Naive thymus-derived CD4-positive, alpha-beta T cell (primary cell): ENCODE measurements around the gene SORCS2. TPM values are rescaled to one million over a fixed set of nuclear protein-coding genes. Genes with fewer than 3 reads are reported as not detected.

Source experiments
- ATAC-seq: fragments of 150-1000 bp; cut with Tn5 transposase; 2 replicates; pipeline ENCODE4 v1.10.0; 2021; ENCODE audit warnings: mild to moderate bottlenecking, moderate library complexity
- CTCF ChIA-PET: fragments of 350-600 bp; sonication (Branson Sonifier 250); formaldehyde crosslinking; loops from one replicate; lab custom pipeline; 2021; ENCODE audit warnings: antibody characterized with exemption; lab: Charles Lee
- POLR2A ChIA-PET: fragments of 350-600 bp; sonication (Branson Sonifier 250); formaldehyde crosslinking; loops from one replicate; lab custom pipeline; 2021; ENCODE audit warnings: antibody characterized with exemption, inconsistent platforms; lab: Charles Lee
- DNase-seq, 9 donors: peaks; one replicate each; pipeline versions ENCODE4 v3.0.0 to v3.0.0-alpha.2; 2020 to 2022; ENCODE audit warnings: mixed read lengths in 1 of 9
- H3K27ac ChIP-seq: one replicate; pipeline ENCODE4 v1.7.0; 2013; ENCODE audit warnings: mild to moderate bottlenecking, low read depth, low read length, moderate library complexity
- H3K27me3 ChIP-seq, 2 donors: one replicate each; pipeline ENCODE4 v1.7.0; 2013; ENCODE audit warnings: low read length in 2 of 2, mild to moderate bottlenecking in 2 of 2, moderate library complexity in 2 of 2; ENCODE audit not compliant: control insufficient read depth in 2 of 2, insufficient read depth in 2 of 2
- H3K36me3 ChIP-seq, 3 experiments: 1 replicate in 2 of 3; 2 replicates in 1 of 3; pipeline ENCODE4 v1.7.0; 2013; ENCODE audit warnings: low read length in 3 of 3, mild to moderate bottlenecking in 3 of 3, moderate library complexity in 1 of 3; ENCODE audit not compliant: insufficient read depth in 3 of 3, control insufficient read depth in 2 of 3
- H3K4me1 ChIP-seq, 2 donors: one replicate each; pipeline ENCODE4 v1.7.0; 2013; ENCODE audit warnings: low read length in 2 of 2, mild to moderate bottlenecking in 2 of 2, moderate library complexity in 1 of 2; ENCODE audit not compliant: control insufficient read depth in 2 of 2, insufficient read depth in 2 of 2
- H3K4me3 ChIP-seq: 2 replicates; pipeline ENCODE4 v1.7.0; 2013; ENCODE audit warnings: mild to moderate bottlenecking, low read length
- H3K9me3 ChIP-seq, 3 experiments: 1 replicate in 2 of 3; 2 replicates in 1 of 3; pipeline ENCODE4 v1.7.0; 2013; ENCODE audit warnings: low read length in 3 of 3; ENCODE audit not compliant: control insufficient read depth in 2 of 3
- H3K27ac Mint-ChIP-seq, 9 donors: one replicate each; pipeline ENCODE4 v1.8.0; 2020 to 2022; ENCODE audit warnings: mixed read lengths in 9 of 9, mild to moderate bottlenecking in 8 of 9, moderate library complexity in 5 of 9, inconsistent platforms in 2 of 9
- H3K27me3 Mint-ChIP-seq, 5 donors: one replicate each; pipeline ENCODE4 v1.8.0; 2021 to 2022; ENCODE audit warnings: mixed read lengths in 5 of 5, mild to moderate bottlenecking in 1 of 5
- H3K36me3 Mint-ChIP-seq, 5 donors: one replicate each; pipeline ENCODE4 v1.8.0; 2020 to 2022; ENCODE audit warnings: mixed read lengths in 5 of 5, mild to moderate bottlenecking in 3 of 5, inconsistent platforms in 1 of 5
- H3K4me1 Mint-ChIP-seq, 7 donors: one replicate each; pipeline ENCODE4 v1.8.0; 2020 to 2022; ENCODE audit warnings: mixed read lengths in 7 of 7, mild to moderate bottlenecking in 3 of 7, inconsistent platforms in 1 of 7
- H3K4me3 Mint-ChIP-seq, 10 donors: one replicate each; pipeline ENCODE4 v1.8.0; 2020 to 2022; ENCODE audit warnings: mild to moderate bottlenecking in 10 of 10, mixed read lengths in 10 of 10, moderate library complexity in 6 of 10, inconsistent platforms in 2 of 10
- H3K9me3 Mint-ChIP-seq, 11 donors: one replicate each; pipeline ENCODE4 v1.8.0; 2020 to 2022; ENCODE audit warnings: mixed read lengths in 11 of 11, mild to moderate bottlenecking in 4 of 11, inconsistent platforms in 1 of 11, moderate library complexity in 1 of 11
- intact Hi-C, 2 donors: fragments of 100-400 bp; cut with micrococcal nuclease; formaldehyde crosslinking; loops; one replicate each; pipeline ENCODE4 v1.15.1; 2023
- polyA plus RNA-seq, 2 donors: library from polyadenylated mRNA; unstranded; fragments of 300-500 nt; fragmentation: Illumina TruSeq; gene quantifications; one replicate each; pipeline ENCODE4 v1.2.3, GENCODE V29; 2021
- total RNA-seq, 6 experiments: library from RNA in 5 of 6; stranded (reverse) in 5 of 6; gene quantifications; 1 replicate in 5 of 6; 2 replicates in 1 of 6; pipeline ENCODE4 v1.2.3 and lab custom pipeline; 2021 to 2026

SORCS2 gene
- total and polyA plus RNA-seq, 7 experiments from 2014 or later, result 0.10 TPM; not detected in 6

- ChIA-PET CTCF (no interaction called here), POLR2A (no interaction called here)
- intact Hi-C loops, result no loop called here
- DNase-seq (no peak), ATAC-seq (no peak)
- no peaks in the 10 kb centered on the region for H3K4me1 ChIP-seq
- H3K4me3 Mint-ChIP-seq, result no peak overlapping the region
- no peak overlapping the region for H3K27ac Mint-ChIP-seq
- no peaks in the 10 kb centered on the region for H3K9me3 ChIP-seq
- H3K36me3 Mint-ChIP-seq, result no peaks in the 10 kb centered on the region
- no peak overlapping the region for H3K27ac ChIP-seq
- no peaks in the 10 kb centered on the region for H3K27me3 ChIP-seq
- no peaks in the 10 kb centered on the region for H3K4me1 Mint-ChIP-seq
- no peaks in the 10 kb centered on the region for H3K36me3 ChIP-seq
- H3K4me3 ChIP-seq, result no peak overlapping the region
- peaks cover 7 to 52% (median 31%) of the 10 kb centered on the region in 5 donors for H3K27me3 Mint-ChIP-seq
- peaks cover 0 to 2% (median 0%) of the 10 kb centered on the region in 11 donors for H3K9me3 Mint-ChIP-seq
Measured at GRCh38 chr4:7201420-7202305, 9.3 kb downstream of the SORCS2 start.

- H3K4me3 ChIP-seq, result no peak overlapping the region
- H3K9me3 ChIP-seq, result no peaks in the 10 kb centered on the region
- H3K36me3 ChIP-seq, result no peaks in the 10 kb centered on the region
- H3K27ac ChIP-seq, result no peak overlapping the region
- peaks cover 0 to 2% (median 0%) of the 10 kb centered on the region in 11 donors for H3K9me3 Mint-ChIP-seq
- ChIA-PET POLR2A (no interaction called here), CTCF (interaction anchor here (0.6 kb wide), 1 partner anchor 62 kb away, joined by 3 read pairs; no protein-coding TSS in a partner anchor)
- H3K36me3 Mint-ChIP-seq, result no peaks in the 10 kb centered on the region
- H3K4me1 Mint-ChIP-seq, result no peaks in the 10 kb centered on the region
- H3K4me3 Mint-ChIP-seq, result no peak overlapping the region
- intact Hi-C loops, result no loop called here
- no peaks in the 10 kb centered on the region for H3K27me3 ChIP-seq
- DNase-seq, result no peak
- H3K4me1 ChIP-seq, result no peaks in the 10 kb centered on the region
- H3K27me3 Mint-ChIP-seq, result peaks cover 5 to 46% (median 23%) of the 10 kb centered on the region in 5 donors
- H3K27ac Mint-ChIP-seq, result no peak overlapping the region
- no peak for ATAC-seq
Measured at GRCh38 chr4:7202411-7202810, 10.1 kb downstream of the SORCS2 start.

- Histone ChIP-seq H3K36me3 (no peaks in the 10 kb centered on the region), H3K9me3 (no peaks in the 10 kb centered on the region), H3K27ac (no peak overlapping the region), H3K4me1 (no peaks in the 10 kb centered on the region), H3K27me3 (no peaks in the 10 kb centered on the region), H3K4me3 (no peak overlapping the region)
- DNase-seq (no peak), ATAC-seq (no peak)
- ChIA-PET CTCF (no interaction called here), POLR2A (no interaction called here)
- Mint-ChIP-seq H3K4me3 (no peak overlapping the region), H3K27me3 (peaks cover 5 to 51% (median 20%) of the 10 kb centered on the region in 5 donors), H3K27ac (no peak overlapping the region), H3K9me3 (peaks cover 0 to 2% (median 0%) of the 10 kb centered on the region in 11 donors), H3K4me1 (no peaks in the 10 kb centered on the region), H3K36me3 (no peaks in the 10 kb centered on the region)
- intact Hi-C loops, result no loop called here
Measured at GRCh38 chr4:7204656-7205387, 12.5 kb downstream of the SORCS2 start.

- H3K4me3 ChIP-seq, result no peak overlapping the region
- Mint-ChIP-seq H3K4me1 (no peaks in the 10 kb centered on the region), H3K9me3 (peaks cover 0 to 2% (median 0%) of the 10 kb centered on the region in 11 donors), H3K36me3 (no peaks in the 10 kb centered on the region), H3K27ac (no peak overlapping the region), H3K27me3 (peaks cover 0 to 52% (median 12%) of the 10 kb centered on the region in 5 donors), H3K4me3 (no peak overlapping the region)
- DNase-seq, result no peak
- intact Hi-C loops, result no loop called here
- ChIA-PET CTCF (no interaction called here), POLR2A (no interaction called here)
- H3K36me3 ChIP-seq, result no peaks in the 10 kb centered on the region
- no peaks in the 10 kb centered on the region for H3K27me3 ChIP-seq
- H3K27ac ChIP-seq, result no peak overlapping the region
- H3K4me1 ChIP-seq, result no peaks in the 10 kb centered on the region
- H3K9me3 ChIP-seq, result no peaks in the 10 kb centered on the region
- no peak for ATAC-seq
Measured at GRCh38 chr4:7206385-7206784, 14.0 kb downstream of the SORCS2 start.

- Mint-ChIP-seq H3K9me3 (peaks cover 0 to 5% (median 0%) of the 10 kb centered on the region in 11 donors), H3K27me3 (peaks cover 0 to 45% (median 10%) of the 10 kb centered on the region in 5 donors), H3K27ac (no peak overlapping the region), H3K4me1 (no peaks in the 10 kb centered on the region), H3K4me3 (no peak overlapping the region), H3K36me3 (no peaks in the 10 kb centered on the region)
- H3K27me3 ChIP-seq, result no peaks in the 10 kb centered on the region
- no peak for ATAC-seq
- no peaks in the 10 kb centered on the region for H3K4me1 ChIP-seq
- H3K9me3 ChIP-seq, result no peaks in the 10 kb centered on the region
- CTCF ChIA-PET, result no interaction called here
- POLR2A ChIA-PET, result no interaction called here
- H3K27ac ChIP-seq, result no peak overlapping the region
- H3K36me3 ChIP-seq, result no peaks in the 10 kb centered on the region
- no peak overlapping the region for H3K4me3 ChIP-seq
- no peak for DNase-seq
- intact Hi-C loops, result no loop called here
Measured at GRCh38 chr4:7206911-7207567, 14.7 kb downstream of the SORCS2 start.

GRCh38 chr4:7207628-7208231 lies 15.4 kb downstream of the SORCS2 start:
- no peaks in the 10 kb centered on the region for H3K36me3 Mint-ChIP-seq
- no peaks in the 10 kb centered on the region for H3K36me3 ChIP-seq
- H3K4me1 Mint-ChIP-seq, result no peaks in the 10 kb centered on the region
- peaks cover 0 to 5% (median 0%) of the 10 kb centered on the region in 11 donors for H3K9me3 Mint-ChIP-seq
- H3K4me3 Mint-ChIP-seq, result no peak overlapping the region
- H3K9me3 ChIP-seq, result no peaks in the 10 kb centered on the region
- no peak overlapping the region for H3K27ac Mint-ChIP-seq
- ATAC-seq (no peak), DNase-seq (no peak)
- no peak overlapping the region for H3K4me3 ChIP-seq
- CTCF ChIA-PET, result no interaction called here
- H3K27me3 Mint-ChIP-seq, result peaks cover 0 to 44% (median 10%) of the 10 kb centered on the region in 5 donors
- intact Hi-C loops, result no loop called here
- no peaks in the 10 kb centered on the region for H3K4me1 ChIP-seq
- no peak overlapping the region for H3K27ac ChIP-seq
- POLR2A ChIA-PET, result no interaction called here
- H3K27me3 ChIP-seq, result no peaks in the 10 kb centered on the region
